ENCODE data around the gene PLCZ1. TPM values are rescaled to one million over a fixed set of nuclear protein-coding genes. Genes with fewer than 3 reads are reported as not detected.

PLCZ1 gene
- total and polyA plus RNA-seq, 10 of the 15 experiments (the other 5 are each of a cell fraction or from before 2014, with no cell fraction given) = not detected

DNA sequence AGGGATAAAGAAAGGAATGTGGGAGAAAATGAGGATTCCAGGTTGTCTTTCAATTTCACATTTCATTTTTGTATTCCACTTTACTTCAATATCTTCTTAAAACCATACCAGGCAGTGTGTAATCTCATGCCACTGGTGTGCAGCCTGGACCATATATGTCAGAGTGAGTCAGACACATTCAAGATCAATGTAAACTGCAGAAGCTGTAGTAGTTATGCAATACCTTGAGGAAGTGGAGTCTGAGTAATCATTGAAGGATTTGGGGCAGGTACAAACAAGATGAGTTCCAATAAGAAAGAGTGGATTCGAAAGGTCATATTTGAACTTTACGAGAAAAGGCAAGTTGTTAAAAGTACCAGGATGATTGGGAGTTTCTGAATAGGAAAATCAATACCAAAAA, 14.1 kb downstream of the PLCZ1 start:
- Histone ChIP-seq H3K27me3 (replicated peaks in 1 of 2; ENCODE audit: control insufficient read depth in 2 of 2, insufficient read depth in 2 of 2, low read length in 1 of 2) (no peaks in the 10 kb centered on the region), H3K4me1 (ENCODE audit: control insufficient read depth, insufficient read depth, low read length) (no peaks in the 10 kb centered on the region), H3K9me3 (replicated peaks; ENCODE audit: control insufficient read depth, insufficient read depth, low read length) (no peaks in the 10 kb centered on the region), H3K4me2 (ENCODE audit: control insufficient read depth, insufficient read depth) (no peak overlapping the region), H3K27ac (ENCODE audit: control insufficient read depth, insufficient read depth) (no peak overlapping the region), H2AFZ (ENCODE audit: control insufficient read depth, low read depth, low read length) (no peak overlapping the region), H3K36me3 (ENCODE audit: control insufficient read depth in 2 of 2, insufficient read depth in 2 of 2, low read length in 1 of 2) (no peaks in the 10 kb centered on the region), H4K20me1 (ENCODE audit: control insufficient read depth, insufficient read depth) (no peaks in the 10 kb centered on the region), H3K4me3 (no peak overlapping the region), H3K9ac (ENCODE audit: control insufficient read depth, insufficient read depth, low read length) (no peak overlapping the region), H3K79me2 (ENCODE audit: control insufficient read depth, insufficient read depth, low read length) (no peaks in the 10 kb centered on the region)
- no peak for DNase-seq (ENCODE audit: low read depth, low spot score)
- no peak for ATAC-seq
- no peak for FAIRE-seq
- ChIA-PET POLR2A (no interaction called here), CTCF (no interaction called here), RAD21 (ENCODE audit: unreplicated experiment) (no interaction called here), SMC1A (ENCODE audit: uncharacterized antibody, unreplicated experiment) (no interaction called here)
- WGBS (ENCODE audit: insufficient coverage, insufficient replicate concordance, low lambda C conversion rate, missing lambda C conversion rate) = 31% methylated on average over 2 of the region's 2 CpGs
- BruUV-seq (replicated peaks) = no TSS peak
- intact Hi-C loops (cut with micrococcal nuclease; ENCODE audit: unreplicated experiment) (no loop called here), in situ Hi-C loops (cut with MboI) (no loop called here)
- TF ChIP-seq JUND (IDR thresholded peaks at IDR 0.05; ENCODE audit: low read depth, low read length) = no peak
- TF ChIP-seq ATF7 (IDR thresholded peaks at IDR 0.05; ENCODE audit: low read depth) = no peak
- TF ChIP-seq FOS (IDR thresholded peaks at IDR 0.05; ENCODE audit: borderline replicate concordance, extremely low read depth, insufficient read length) = no peak
- TF ChIP-seq MTA3 (IDR thresholded peaks at IDR 0.05; ENCODE audit: borderline replicate concordance, low read length) = no peak
- no peak for TF ChIP-seq KDM1A (IDR thresholded peaks at IDR 0.05; ENCODE audit: borderline replicate concordance)
- no peak for TF ChIP-seq RELA (IDR thresholded peaks at IDR 0.05; ENCODE audit: borderline replicate concordance, partially characterized antibody)
- TF ChIP-seq TCF3 (IDR thresholded peaks at IDR 0.05; ENCODE audit: borderline replicate concordance, insufficient read depth, low read depth, low read length) = no peak
- TF ChIP-seq, protein P1, sequence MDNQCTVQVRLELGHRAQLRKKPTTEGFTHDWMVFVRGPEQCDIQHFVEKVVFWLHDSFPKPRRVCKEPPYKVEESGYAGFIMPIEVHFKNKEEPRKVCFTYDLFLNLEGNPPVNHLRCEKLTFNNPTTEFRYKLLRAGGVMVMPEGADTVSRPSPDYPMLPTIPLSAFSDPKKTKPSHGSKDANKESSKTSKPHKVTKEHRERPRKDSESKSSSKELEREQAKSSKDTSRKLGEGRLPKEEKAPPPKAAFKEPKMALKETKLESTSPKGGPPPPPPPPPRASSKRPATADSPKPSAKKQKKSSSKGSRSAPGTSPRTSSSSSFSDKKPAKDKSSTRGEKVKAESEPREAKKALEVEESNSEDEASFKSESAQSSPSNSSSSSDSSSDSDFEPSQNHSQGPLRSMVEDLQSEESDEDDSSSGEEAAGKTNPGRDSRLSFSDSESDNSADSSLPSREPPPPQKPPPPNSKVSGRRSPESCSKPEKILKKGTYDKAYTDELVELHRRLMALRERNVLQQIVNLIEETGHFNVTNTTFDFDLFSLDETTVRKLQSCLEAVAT (IDR thresholded peaks at IDR 0.05) = no peak
- TF ChIP-seq SMC3 (IDR thresholded peaks at IDR 0.05; ENCODE audit: borderline replicate concordance, low read length) = no peak
- no peak for TF ChIP-seq BHLHE40 (IDR thresholded peaks at IDR 0.05; ENCODE audit: borderline replicate concordance in 1 of 2, low read depth in 2 of 2, low read length in 1 of 2)
- TF ChIP-seq CBX3 (IDR thresholded peaks at IDR 0.05; ENCODE audit: borderline replicate concordance, low read depth) = no peak
- TF ChIP-seq, protein P2, sequence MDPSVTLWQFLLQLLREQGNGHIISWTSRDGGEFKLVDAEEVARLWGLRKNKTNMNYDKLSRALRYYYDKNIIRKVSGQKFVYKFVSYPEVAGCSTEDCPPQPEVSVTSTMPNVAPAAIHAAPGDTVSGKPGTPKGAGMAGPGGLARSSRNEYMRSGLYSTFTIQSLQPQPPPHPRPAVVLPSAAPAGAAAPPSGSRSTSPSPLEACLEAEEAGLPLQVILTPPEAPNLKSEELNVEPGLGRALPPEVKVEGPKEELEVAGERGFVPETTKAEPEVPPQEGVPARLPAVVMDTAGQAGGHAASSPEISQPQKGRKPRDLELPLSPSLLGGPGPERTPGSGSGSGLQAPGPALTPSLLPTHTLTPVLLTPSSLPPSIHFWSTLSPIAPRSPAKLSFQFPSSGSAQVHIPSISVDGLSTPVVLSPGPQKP (IDR thresholded peaks at IDR 0.05; ENCODE audit: low read depth, low read length) = no peak
- TF ChIP-seq BCL11A (IDR thresholded peaks at IDR 0.05; ENCODE audit: low read depth, low read length) = no peak
- TF ChIP-seq IKZF2 (IDR thresholded peaks at IDR 0.05) = no peak
- no peak for TF ChIP-seq POLR2AphosphoS2 (IDR thresholded peaks at IDR 0.05; ENCODE audit: low read depth, low read length)
- no peak for TF ChIP-seq MTA2 (IDR thresholded peaks at IDR 0.05; ENCODE audit: low read depth)
- TF ChIP-seq, protein P3, sequence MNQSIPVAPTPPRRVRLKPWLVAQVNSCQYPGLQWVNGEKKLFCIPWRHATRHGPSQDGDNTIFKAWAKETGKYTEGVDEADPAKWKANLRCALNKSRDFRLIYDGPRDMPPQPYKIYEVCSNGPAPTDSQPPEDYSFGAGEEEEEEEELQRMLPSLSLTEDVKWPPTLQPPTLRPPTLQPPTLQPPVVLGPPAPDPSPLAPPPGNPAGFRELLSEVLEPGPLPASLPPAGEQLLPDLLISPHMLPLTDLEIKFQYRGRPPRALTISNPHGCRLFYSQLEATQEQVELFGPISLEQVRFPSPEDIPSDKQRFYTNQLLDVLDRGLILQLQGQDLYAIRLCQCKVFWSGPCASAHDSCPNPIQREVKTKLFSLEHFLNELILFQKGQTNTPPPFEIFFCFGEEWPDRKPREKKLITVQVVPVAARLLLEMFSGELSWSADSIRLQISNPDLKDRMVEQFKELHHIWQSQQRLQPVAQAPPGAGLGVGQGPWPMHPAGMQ (IDR thresholded peaks at IDR 0.05; ENCODE audit: borderline replicate concordance) = no peak
- TF ChIP-seq, protein P4, sequence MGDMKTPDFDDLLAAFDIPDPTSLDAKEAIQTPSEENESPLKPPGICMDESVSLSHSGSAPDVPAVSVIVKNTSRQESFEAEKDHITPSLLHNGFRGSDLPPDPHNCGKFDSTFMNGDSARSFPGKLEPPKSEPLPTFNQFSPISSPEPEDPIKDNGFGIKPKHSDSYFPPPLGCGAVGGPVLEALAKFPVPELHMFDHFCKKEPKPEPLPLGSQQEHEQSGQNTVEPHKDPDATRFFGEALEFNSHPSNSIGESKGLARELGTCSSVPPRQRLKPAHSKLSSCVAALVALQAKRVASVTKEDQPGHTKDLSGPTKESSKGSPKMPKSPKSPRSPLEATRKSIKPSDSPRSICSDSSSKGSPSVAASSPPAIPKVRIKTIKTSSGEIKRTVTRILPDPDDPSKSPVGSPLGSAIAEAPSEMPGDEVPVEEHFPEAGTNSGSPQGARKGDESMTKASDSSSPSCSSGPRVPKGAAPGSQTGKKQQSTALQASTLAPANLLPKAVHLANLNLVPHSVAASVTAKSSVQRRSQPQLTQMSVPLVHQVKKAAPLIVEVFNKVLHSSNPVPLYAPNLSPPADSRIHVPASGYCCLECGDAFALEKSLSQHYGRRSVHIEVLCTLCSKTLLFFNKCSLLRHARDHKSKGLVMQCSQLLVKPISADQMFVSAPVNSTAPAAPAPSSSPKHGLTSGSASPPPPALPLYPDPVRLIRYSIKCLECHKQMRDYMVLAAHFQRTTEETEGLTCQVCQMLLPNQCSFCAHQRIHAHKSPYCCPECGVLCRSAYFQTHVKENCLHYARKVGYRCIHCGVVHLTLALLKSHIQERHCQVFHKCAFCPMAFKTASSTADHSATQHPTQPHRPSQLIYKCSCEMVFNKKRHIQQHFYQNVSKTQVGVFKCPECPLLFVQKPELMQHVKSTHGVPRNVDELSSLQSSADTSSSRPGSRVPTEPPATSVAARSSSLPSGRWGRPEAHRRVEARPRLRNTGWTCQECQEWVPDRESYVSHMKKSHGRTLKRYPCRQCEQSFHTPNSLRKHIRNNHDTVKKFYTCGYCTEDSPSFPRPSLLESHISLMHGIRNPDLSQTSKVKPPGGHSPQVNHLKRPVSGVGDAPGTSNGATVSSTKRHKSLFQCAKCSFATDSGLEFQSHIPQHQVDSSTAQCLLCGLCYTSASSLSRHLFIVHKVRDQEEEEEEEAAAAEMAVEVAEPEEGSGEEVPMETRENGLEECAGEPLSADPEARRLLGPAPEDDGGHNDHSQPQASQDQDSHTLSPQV (IDR thresholded peaks at IDR 0.05) = no peak
- no peak for TF ChIP-seq NFIC (IDR thresholded peaks at IDR 0.05; ENCODE audit: low read depth, low read length)
